Measurements from ENCODE around the gene SNX14. TPM values are rescaled to one million over a fixed set of nuclear protein-coding genes. Genes with fewer than 3 reads are reported as not detected.
"Not testable (repeated sequence)": the region's sequence is repeated elsewhere in the genome, so short reads cannot be mapped to it uniquely, and the experiment has no call there.

Gene SNX14
- total RNA-seq, 2 experiments from 2014 or later, result 50.0 to 52.8 TPM

DNA sequence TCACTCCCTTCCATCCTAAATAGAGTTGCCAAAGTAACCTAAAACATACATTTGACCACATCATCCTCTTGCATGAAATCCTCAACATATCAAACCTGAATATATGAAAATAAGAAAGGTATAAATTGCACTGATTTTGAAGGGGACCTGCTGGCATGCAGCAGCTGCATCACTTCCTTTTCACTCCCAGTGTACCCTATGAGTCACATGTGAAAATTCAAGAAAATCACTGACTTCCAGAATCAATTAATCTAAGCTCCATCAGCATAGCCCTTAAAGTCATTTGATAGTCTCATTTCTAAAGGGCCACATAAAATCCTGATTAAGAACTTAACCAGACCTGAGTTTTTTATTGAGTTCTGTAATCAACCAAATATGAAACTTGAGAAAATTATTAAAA lies 24.3 kb downstream of the SNX14 start:
- peaks cover 21% of the 10 kb centered on the region for H3K4me1 Mint-ChIP-seq
- peaks cover under 1% of the 10 kb centered on the region for H3K9me3 Mint-ChIP-seq
- H3K27me3 Mint-ChIP-seq, result no peaks in the 10 kb centered on the region
- no peak overlapping the region for H3K4me3 Mint-ChIP-seq
- no peak for DNase-seq
- peaks cover 17% of the 10 kb centered on the region for H3K36me3 Mint-ChIP-seq
- peak overlapping the region; percentile 58 for H3K27ac Mint-ChIP-seq

GRCh38 chr6:85568411-85568810 lies 25.2 kb downstream of the SNX14 start:
- no peak overlapping the region for H3K4me3 Mint-ChIP-seq
- H3K27me3 Mint-ChIP-seq, result no peaks in the 10 kb centered on the region
- peaks cover 21% of the 10 kb centered on the region for H3K4me1 Mint-ChIP-seq
- H3K27ac Mint-ChIP-seq, result peak overlapping the region; percentile 56
- peaks cover 23% of the 10 kb centered on the region for H3K36me3 Mint-ChIP-seq
- peaks cover 2% of the 10 kb centered on the region for H3K9me3 Mint-ChIP-seq
- DNase-seq, result no peak

DNA sequence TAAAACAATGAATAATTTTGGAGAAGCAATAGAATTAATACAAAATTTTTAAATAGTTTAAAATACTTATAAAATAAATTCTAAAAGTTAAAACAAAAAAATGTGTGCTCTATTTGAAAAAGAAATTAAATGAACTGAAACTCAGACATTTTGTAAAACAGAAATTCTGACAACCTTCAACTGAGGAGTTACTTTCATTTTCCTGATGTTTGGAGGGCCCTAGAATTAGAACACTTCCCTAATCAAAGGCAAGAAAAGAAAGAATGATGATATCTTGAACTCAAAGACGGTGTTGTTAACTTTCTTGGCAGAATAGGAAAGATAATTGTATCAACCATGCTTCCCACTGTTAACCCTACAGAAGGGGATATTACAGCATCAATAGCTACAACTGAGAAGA lies 27.9 kb downstream of the SNX14 start:
- Mint-ChIP-seq H3K27me3 (no peaks in the 10 kb centered on the region), H3K4me3 (no peak overlapping the region), H3K36me3 (peaks cover 17% of the 10 kb centered on the region), H3K4me1 (peaks cover 19% of the 10 kb centered on the region), H3K9me3 (peaks cover 2% of the 10 kb centered on the region), H3K27ac (peak overlapping the region; percentile 43)
- no peak for DNase-seq

DNA sequence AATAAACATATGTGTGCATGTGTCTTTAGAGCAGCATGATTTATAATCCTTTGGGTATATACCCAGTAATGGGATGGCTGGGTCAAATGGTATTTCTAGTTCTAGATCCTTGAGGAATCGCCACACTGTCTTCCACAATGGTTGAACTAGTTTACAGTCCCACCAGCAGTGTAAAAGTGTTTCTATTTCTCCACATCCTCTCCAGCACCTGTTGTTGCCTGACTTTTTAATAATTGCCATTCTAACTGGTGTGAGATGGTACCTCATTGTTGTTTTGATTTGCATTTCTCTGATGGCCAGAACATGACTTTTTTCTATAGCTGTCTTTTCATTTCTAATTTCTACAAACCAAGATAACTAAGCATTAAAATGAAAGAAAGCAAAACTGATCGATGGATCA lies 29.4 kb downstream of the SNX14 start:
- not testable (repeated sequence) for H3K27me3 Mint-ChIP-seq, H3K4me3 Mint-ChIP-seq, H3K27ac Mint-ChIP-seq, DNase-seq, H3K9me3 Mint-ChIP-seq
- H3K4me1 Mint-ChIP-seq, result peaks cover 14% of the 10 kb centered on the region
- peaks cover 15% of the 10 kb centered on the region for H3K36me3 Mint-ChIP-seq

DNA sequence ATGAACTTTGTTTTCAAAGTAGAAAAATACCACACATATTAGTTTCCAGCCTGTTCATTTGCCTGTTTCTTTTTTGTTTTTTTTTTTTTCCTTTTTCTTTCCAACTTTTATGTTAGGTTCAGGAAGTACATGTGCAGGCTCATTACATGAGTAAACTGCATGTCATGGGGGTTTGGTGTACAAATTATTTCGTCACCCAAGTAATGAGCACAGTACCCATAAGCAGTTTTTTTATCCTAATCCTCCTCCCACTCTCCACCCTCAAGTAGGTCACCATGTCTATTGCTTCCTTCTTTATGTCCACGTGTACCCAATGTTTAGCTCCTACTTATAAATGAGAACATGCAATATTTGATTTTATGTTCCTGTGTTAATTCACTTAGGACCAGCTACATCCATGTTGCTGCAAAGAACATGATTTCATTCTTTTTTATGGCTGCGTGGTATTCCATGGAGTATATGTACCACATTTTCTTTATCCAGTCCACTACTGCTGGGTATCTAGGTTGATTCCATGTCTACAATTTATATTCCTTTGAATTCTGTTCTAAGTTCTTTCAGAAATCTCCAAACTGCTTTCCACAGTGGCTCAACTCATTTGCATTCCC lies 31.8 kb downstream of the SNX14 start:
- peaks cover 13% of the 10 kb centered on the region for H3K36me3 Mint-ChIP-seq
- H3K9me3 Mint-ChIP-seq, result peaks cover 2% of the 10 kb centered on the region
- H3K4me3 Mint-ChIP-seq, result no peak overlapping the region
- no peak overlapping the region for H3K27ac Mint-ChIP-seq
- no peaks in the 10 kb centered on the region for H3K27me3 Mint-ChIP-seq
- peaks cover 9% of the 10 kb centered on the region for H3K4me1 Mint-ChIP-seq
- DNase-seq, result no peak

GRCh38 chr6:85556992-85557668 lies 36.5 kb downstream of the SNX14 start:
- Mint-ChIP-seq H3K4me1 (no peaks in the 10 kb centered on the region), H3K27ac (no peak overlapping the region), H3K9me3 (no peaks in the 10 kb centered on the region), H3K4me3 (no peak overlapping the region), H3K36me3 (peaks cover 15% of the 10 kb centered on the region), H3K27me3 (no peaks in the 10 kb centered on the region)
- no peak for DNase-seq

GRCh38 chr6:85552652-85553051 lies 41.0 kb downstream of the SNX14 start:
- H3K36me3 Mint-ChIP-seq, result peaks cover 29% of the 10 kb centered on the region
- DNase-seq, result no peak
- no peak overlapping the region for H3K27ac Mint-ChIP-seq
- no peak overlapping the region for H3K4me3 Mint-ChIP-seq
- H3K9me3 Mint-ChIP-seq, result peaks cover 3% of the 10 kb centered on the region
- H3K4me1 Mint-ChIP-seq, result no peaks in the 10 kb centered on the region
- H3K27me3 Mint-ChIP-seq, result no peaks in the 10 kb centered on the region

GRCh38 chr6:85551264-85551663 lies 42.4 kb downstream of the SNX14 start:
- Mint-ChIP-seq H3K27me3 (no peaks in the 10 kb centered on the region), H3K4me1 (no peaks in the 10 kb centered on the region), H3K27ac (no peak overlapping the region), H3K9me3 (peaks cover 3% of the 10 kb centered on the region), H3K36me3 (peaks cover 31% of the 10 kb centered on the region), H3K4me3 (no peak overlapping the region)
- DNase-seq, result no peak

- H3K9me3 Mint-ChIP-seq, result peaks cover 3% of the 10 kb centered on the region
- H3K4me3 Mint-ChIP-seq, result no peak overlapping the region
- H3K27me3 Mint-ChIP-seq, result no peaks in the 10 kb centered on the region
- no peak overlapping the region for H3K27ac Mint-ChIP-seq
- H3K4me1 Mint-ChIP-seq, result no peaks in the 10 kb centered on the region
- H3K36me3 Mint-ChIP-seq, result peaks cover 27% of the 10 kb centered on the region
- no peak for DNase-seq
These were observed 45.9 kb downstream of the SNX14 start for GRCh38 chr6:85547719-85548118.

DNA sequence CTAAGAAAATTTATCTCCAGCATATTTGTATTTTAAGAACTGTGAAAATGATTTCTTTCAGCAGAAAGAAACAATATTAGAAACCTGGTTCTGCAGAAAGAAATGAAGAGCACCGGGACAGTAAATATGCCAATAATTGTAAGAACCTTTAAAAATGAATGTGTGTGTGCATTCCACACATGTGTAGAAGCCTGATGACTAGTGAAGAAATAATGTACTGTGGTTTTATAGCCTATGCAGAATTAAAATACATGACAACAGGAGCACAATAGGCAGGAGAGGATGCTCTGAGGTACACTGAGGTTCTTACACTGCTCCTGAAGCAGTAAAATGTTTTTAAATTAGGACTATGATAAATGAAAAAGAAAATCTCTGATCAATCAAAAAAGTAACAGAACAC lies 48.9 kb downstream of the SNX14 start:
- Mint-ChIP-seq H3K27me3 (no peaks in the 10 kb centered on the region), H3K27ac (no peak overlapping the region), H3K36me3 (peaks cover 13% of the 10 kb centered on the region), H3K4me1 (no peaks in the 10 kb centered on the region), H3K4me3 (no peak overlapping the region), H3K9me3 (peaks cover 3% of the 10 kb centered on the region)
- DNase-seq, result no peak

DNA sequence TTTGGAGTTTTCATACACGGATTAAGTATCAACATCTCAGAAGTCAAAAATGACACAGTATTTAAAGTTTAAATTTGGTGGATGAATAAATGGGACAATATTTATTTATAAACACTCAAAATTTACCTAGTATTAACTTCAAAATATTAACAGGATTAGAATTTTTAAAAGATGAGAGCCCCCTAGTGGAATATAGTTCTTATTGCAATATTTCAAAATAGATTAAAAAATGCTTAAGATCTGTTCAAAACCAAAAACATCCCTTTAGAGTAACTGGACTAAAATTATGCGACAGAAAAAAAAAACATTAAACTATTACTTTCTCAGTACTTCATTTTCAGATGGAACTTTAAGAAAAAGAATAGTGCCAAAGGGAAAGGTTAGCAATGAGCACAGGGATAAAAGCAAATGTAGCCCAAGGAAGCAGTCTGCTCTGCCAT lies 56.6 kb downstream of the SNX14 start:
- no peaks in the 10 kb centered on the region for H3K9me3 Mint-ChIP-seq
- H3K27me3 Mint-ChIP-seq, result no peaks in the 10 kb centered on the region
- H3K4me1 Mint-ChIP-seq, result peaks cover 2% of the 10 kb centered on the region
- no peak for DNase-seq
- H3K4me3 Mint-ChIP-seq, result no peak overlapping the region
- peaks cover 1% of the 10 kb centered on the region for H3K36me3 Mint-ChIP-seq
- no peak overlapping the region for H3K27ac Mint-ChIP-seq

- H3K4me3 Mint-ChIP-seq, H3K9me3 Mint-ChIP-seq, H3K27ac Mint-ChIP-seq, DNase-seq, H3K27me3 Mint-ChIP-seq, H3K4me1 Mint-ChIP-seq: not testable (repeated sequence)
- H3K36me3 Mint-ChIP-seq, result peaks cover 14% of the 10 kb centered on the region
These were observed 69.4 kb downstream of the SNX14 start for GRCh38 chr6:85524281-85524680.

DNA sequence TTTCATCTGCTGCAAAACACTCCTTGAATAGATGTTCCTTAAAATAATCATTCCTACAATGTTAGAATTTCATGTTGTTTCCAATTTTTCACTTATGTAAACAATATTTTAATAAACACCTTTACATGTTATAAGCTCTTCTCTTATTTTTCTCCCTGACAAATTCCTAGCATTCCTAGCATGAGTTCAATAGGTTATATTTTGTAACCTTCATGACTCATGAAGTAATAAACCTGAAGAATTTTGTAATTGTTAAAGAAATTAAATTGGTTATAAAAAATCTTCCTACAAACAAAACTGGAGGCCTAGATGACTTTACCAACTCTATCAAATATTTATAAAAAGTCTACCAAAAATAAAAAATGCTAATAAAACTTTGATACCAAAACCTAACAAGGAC lies 77.5 kb downstream of the SNX14 start:
- DNase-seq, result no peak
- Mint-ChIP-seq H3K27me3 (no peaks in the 10 kb centered on the region), H3K4me1 (no peaks in the 10 kb centered on the region), H3K9me3 (no peaks in the 10 kb centered on the region), H3K4me3 (no peak overlapping the region), H3K27ac (no peak overlapping the region), H3K36me3 (peaks cover 16% of the 10 kb centered on the region)

DNA sequence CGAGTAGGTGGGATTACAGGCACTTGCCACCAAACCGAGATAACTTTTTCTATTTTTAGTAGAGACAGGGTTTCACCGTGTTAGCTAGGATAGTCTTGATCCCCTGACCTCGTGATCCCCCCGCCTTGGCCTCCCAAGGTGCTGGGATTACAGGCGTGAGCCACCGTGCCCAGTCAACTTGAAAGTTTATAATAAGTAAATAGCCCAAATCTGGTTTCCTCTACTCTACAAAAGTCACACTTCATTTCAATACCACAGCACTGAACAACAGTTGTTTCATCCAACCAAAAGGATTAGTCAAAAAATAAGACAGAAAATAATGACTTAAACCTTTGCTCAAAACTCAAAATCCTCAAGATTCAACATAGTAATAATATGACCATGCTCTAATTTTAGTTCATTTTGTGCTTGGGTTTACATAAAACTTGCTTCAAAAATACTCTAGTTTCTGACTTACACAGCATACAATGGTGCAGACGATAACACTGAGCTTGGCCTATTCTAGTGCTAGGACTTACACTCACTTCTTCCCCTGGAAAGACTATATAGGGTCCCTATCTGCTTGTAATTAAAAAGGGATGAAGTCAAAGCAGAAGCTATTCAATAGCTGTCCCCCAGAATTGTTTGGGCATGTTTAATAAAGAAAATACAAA lies 87.1 kb downstream of the SNX14 start:
- no peaks in the 10 kb centered on the region for H3K9me3 Mint-ChIP-seq
- no peak overlapping the region for H3K4me3 Mint-ChIP-seq
- H3K36me3 Mint-ChIP-seq, result peaks cover 17% of the 10 kb centered on the region
- no peak for DNase-seq
- H3K27me3 Mint-ChIP-seq, result no peaks in the 10 kb centered on the region
- H3K4me1 Mint-ChIP-seq, result peaks cover 5% of the 10 kb centered on the region
- H3K27ac Mint-ChIP-seq, result no peak overlapping the region

DNA sequence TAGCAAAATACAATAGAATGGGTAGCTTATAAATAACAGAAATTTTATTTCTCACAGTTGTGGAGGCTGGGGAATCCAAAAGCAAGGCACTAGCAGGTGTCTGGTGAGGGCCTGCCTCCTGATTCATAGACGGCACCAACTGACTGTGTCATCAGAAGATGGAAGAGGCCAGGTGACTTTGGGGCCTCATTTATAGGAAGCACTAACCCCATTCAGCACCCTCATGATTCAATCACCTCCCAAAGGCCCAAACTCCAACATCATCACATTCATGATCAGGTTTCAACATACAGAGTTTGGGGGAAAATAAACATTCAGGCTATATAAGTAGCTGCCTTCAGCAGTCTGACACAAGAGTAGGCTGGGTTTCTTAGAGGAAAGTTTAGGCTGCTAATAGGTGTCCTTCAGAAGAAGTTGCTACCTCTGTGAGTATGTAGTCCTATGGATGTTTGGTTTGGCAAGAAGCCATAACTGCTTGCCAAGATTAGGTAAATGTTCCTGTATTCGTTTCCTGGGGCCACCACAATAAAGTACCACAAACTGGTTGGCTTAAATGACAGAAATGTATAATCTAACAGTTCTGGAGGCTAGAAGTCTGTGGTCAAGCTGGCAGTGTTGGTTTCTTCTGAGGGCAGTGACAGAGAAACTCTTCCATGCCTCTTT lies 94.9 kb downstream of the SNX14 start:
- Mint-ChIP-seq H3K4me3 (no peak overlapping the region), H3K4me1 (peaks cover 19% of the 10 kb centered on the region), H3K36me3 (peaks cover 31% of the 10 kb centered on the region), H3K9me3 (peaks cover 13% of the 10 kb centered on the region), H3K27ac (no peak overlapping the region), H3K27me3 (no peaks in the 10 kb centered on the region)
- no peak for DNase-seq
